HEK293 (cell line): ENCODE measurements around the gene ZNF821.

Source experiments
- HOXD13 ChIP-seq: sonication (generic); formaldehyde crosslinking; IDR thresholded peaks from 2 replicates; pipeline ENCODE4 v1.8.0; 2022; ENCODE audit warnings: missing genetic modification reagents, borderline replicate concordance
- KLF8 ChIP-seq: fragments of 450-650 bp; formaldehyde crosslinking; IDR thresholded peaks from 2 replicates; pipeline ENCODE4 v1.5.1; 2016; ENCODE audit warnings: missing biosample characterization, missing genetic modification characterization
- KLF9 ChIP-seq: fragments of 450-650 bp; formaldehyde crosslinking; IDR thresholded peaks from 2 replicates; pipeline ENCODE4 v1.5.1; 2016; ENCODE audit warnings: missing biosample characterization, missing genetic modification characterization, low read depth
- OSR2 ChIP-seq: fragments of 450-650 bp; formaldehyde crosslinking; IDR thresholded peaks from 2 replicates; pipeline ENCODE4 v1.5.1; 2016; ENCODE audit warnings: missing biosample characterization, missing genetic modification characterization
- RBAK ChIP-seq: fragments of 450-650 bp; formaldehyde crosslinking; IDR thresholded peaks from 2 replicates; pipeline ENCODE4 v1.5.1; 2016; ENCODE audit warnings: missing biosample characterization, missing genetic modification characterization
- YY2 ChIP-seq: fragments of 450-650 bp; formaldehyde crosslinking; IDR thresholded peaks from 2 replicates; pipeline ENCODE4 v1.5.1; 2016; ENCODE audit warnings: missing biosample characterization, missing genetic modification characterization
- ZBTB20 ChIP-seq: fragments of 450-650 bp; formaldehyde crosslinking; IDR thresholded peaks from 2 replicates; pipeline ENCODE4 v1.5.1; 2016; ENCODE audit warnings: missing biosample characterization, missing genetic modification characterization
- ZBTB48 ChIP-seq: fragments of 450-650 bp; formaldehyde crosslinking; IDR thresholded peaks from 2 replicates; pipeline ENCODE4 v1.5.1; 2016; ENCODE audit warnings: missing biosample characterization, missing genetic modification characterization
- ZBTB7A ChIP-seq: fragments of 450-650 bp; formaldehyde crosslinking; IDR thresholded peaks from 2 replicates; pipeline ENCODE4 v1.5.1; 2016; ENCODE audit warnings: low read depth, missing biosample characterization, missing genetic modification characterization
- ZNF112 ChIP-seq: fragments of 450-650 bp; formaldehyde crosslinking; IDR thresholded peaks from 2 replicates; pipeline ENCODE4 v1.5.0; 2017; ENCODE audit warnings: missing biosample characterization, missing genetic modification characterization
- ZNF157 ChIP-seq: fragments of 450-650 bp; formaldehyde crosslinking; IDR thresholded peaks from 2 replicates; pipeline ENCODE4 v1.5.1; 2016; ENCODE audit warnings: missing biosample characterization, missing genetic modification characterization
- ZNF175 ChIP-seq: fragments of 450-650 bp; formaldehyde crosslinking; IDR thresholded peaks from 2 replicates; pipeline ENCODE4 v1.5.1; 2016; ENCODE audit warnings: missing biosample characterization, missing genetic modification characterization
- ZNF221 ChIP-seq: fragments of 450-650 bp; formaldehyde crosslinking; IDR thresholded peaks from 2 replicates; pipeline ENCODE4 v1.5.1; 2017; ENCODE audit warnings: missing biosample characterization, missing genetic modification characterization, borderline replicate concordance
- ZNF248 ChIP-seq: fragments of 450-650 bp; formaldehyde crosslinking; IDR thresholded peaks from 2 replicates; pipeline ENCODE4 v1.5.1; 2017; ENCODE audit warnings: missing biosample characterization, missing genetic modification characterization
- ZNF266 ChIP-seq: fragments of 450-650 bp; formaldehyde crosslinking; IDR thresholded peaks from 2 replicates; pipeline ENCODE4 v1.5.1; 2016; ENCODE audit warnings: missing biosample characterization, missing genetic modification characterization, low read depth
- ZNF404 ChIP-seq: fragments of 450-650 bp; formaldehyde crosslinking; IDR thresholded peaks from 2 replicates; pipeline ENCODE4 v1.5.1; 2017; ENCODE audit warnings: missing biosample characterization, missing genetic modification characterization
- ZNF473 ChIP-seq: fragments of 450-650 bp; formaldehyde crosslinking; IDR thresholded peaks from 2 replicates; pipeline ENCODE4 v1.5.1; 2017; ENCODE audit warnings: missing biosample characterization, missing genetic modification characterization
- ZNF623 ChIP-seq: fragments of 450-650 bp; formaldehyde crosslinking; IDR thresholded peaks from 2 replicates; pipeline ENCODE4 v1.5.1; 2016; ENCODE audit warnings: missing biosample characterization, missing genetic modification characterization
- ZNF701 ChIP-seq: fragments of 450-650 bp; formaldehyde crosslinking; IDR thresholded peaks from 2 replicates; pipeline ENCODE4 v1.5.1; 2016; ENCODE audit warnings: missing biosample characterization, missing genetic modification characterization
- ZNF707 ChIP-seq: fragments of 450-650 bp; formaldehyde crosslinking; IDR thresholded peaks from 2 replicates; pipeline ENCODE4 v1.5.1; 2016; ENCODE audit warnings: missing biosample characterization, missing genetic modification characterization
- ZNF785 ChIP-seq: fragments of 450-650 bp; formaldehyde crosslinking; IDR thresholded peaks from 2 replicates; pipeline ENCODE4 v1.5.1; 2016; ENCODE audit warnings: missing biosample characterization, missing genetic modification characterization
- ZSCAN23 ChIP-seq: fragments of 450-650 bp; formaldehyde crosslinking; IDR thresholded peaks from 2 replicates; pipeline ENCODE4 v1.5.1; 2016; ENCODE audit warnings: missing biosample characterization, missing genetic modification characterization
- TF ChIP-seq, protein P1 (sequence below): fragments of 450-650 bp; formaldehyde crosslinking; IDR thresholded peaks from 2 replicates; pipeline ENCODE4 v1.5.1; 2016; ENCODE audit warnings: missing biosample characterization, missing genetic modification characterization
- TF ChIP-seq, protein P2 (sequence below): fragments of 450-650 bp; formaldehyde crosslinking; IDR thresholded peaks from 2 replicates; pipeline ENCODE4 v1.5.1; 2016; ENCODE audit warnings: missing biosample characterization, missing genetic modification characterization
- TF ChIP-seq, protein P3 (sequence below): fragments of 450-650 bp; formaldehyde crosslinking; IDR thresholded peaks from 2 replicates; pipeline ENCODE4 v1.5.1; 2017; ENCODE audit warnings: missing biosample characterization, missing genetic modification characterization
- TF ChIP-seq, protein P4 (sequence below): fragments of 450-650 bp; formaldehyde crosslinking; IDR thresholded peaks from 2 replicates; pipeline ENCODE4 v1.5.1; 2016; ENCODE audit warnings: missing biosample characterization, missing genetic modification characterization
- TF ChIP-seq, protein P5 (sequence below): fragments of 450-650 bp; formaldehyde crosslinking; IDR thresholded peaks from 2 replicates; pipeline ENCODE4 v1.5.1; 2017; ENCODE audit warnings: missing biosample characterization, missing genetic modification characterization
- TF ChIP-seq, protein P6 (sequence below): fragments of 450-650 bp; formaldehyde crosslinking; IDR thresholded peaks from 2 replicates; pipeline ENCODE4 v1.5.1; 2016; ENCODE audit warnings: missing biosample characterization, missing genetic modification characterization
- TF ChIP-seq, protein P7 (sequence below): fragments of 450-650 bp; formaldehyde crosslinking; IDR thresholded peaks from 2 replicates; pipeline ENCODE4 v1.5.0; 2017; ENCODE audit warnings: missing biosample characterization, missing genetic modification characterization, borderline replicate concordance

The ZNF821 gene

DNA sequence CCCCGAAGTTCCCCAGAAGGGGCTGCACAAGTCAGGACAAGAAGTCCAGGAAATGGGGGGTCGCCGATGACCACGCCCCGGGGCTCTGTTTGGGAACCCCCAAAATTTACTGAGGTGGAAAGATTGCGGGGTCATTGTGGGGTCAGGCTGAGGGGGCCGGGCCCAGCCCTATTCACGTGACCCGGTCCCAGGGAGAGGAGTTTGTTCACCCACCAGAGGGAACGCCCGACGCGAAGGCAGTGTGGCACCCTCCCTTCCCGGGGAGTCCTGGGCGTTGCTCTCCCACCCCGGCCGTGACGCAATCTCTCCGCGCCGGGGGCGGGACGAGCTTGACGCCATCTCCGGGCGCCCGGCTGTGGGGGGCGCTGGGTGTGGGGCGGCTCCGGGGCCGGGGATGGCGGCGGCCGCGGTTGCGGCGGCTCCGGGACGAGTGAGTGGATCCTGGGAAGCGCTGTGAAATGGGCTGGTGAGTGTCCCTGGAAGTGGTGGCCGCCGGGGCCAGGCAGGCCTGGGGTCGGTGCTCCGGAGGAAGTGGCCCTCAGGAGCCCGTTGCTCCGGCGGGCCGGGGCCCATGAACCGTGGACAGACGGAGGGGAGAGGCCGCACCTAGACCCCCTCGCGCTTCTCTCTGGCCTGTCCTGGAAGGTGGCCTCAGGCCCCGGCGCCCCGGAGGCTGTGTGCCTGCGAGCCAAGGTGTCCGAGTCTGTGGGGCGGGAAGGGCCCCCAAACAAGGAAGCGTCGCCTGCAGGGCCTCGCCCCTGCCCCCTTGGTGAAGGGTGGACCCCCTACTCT is 38.1 kb downstream of the ZNF821 start, which contains the start of gene ATXN1L (continued):
- TF ChIP-seq ZBTB7A (no peak), ZNF623 (no peak), ZNF785 (no peak), KLF8 (tag by site-specific recombination) (peak; percentile 92), KLF9 (peak; percentile 84), RBAK (no peak), ZNF266 (tag by site-specific recombination) (no peak), ZNF707 (no peak), ZSCAN23 (no peak), ZNF157 (tag by site-specific recombination) (no peak), ZNF473 (tag by site-specific recombination) (no peak), ZNF404 (tag by site-specific recombination) (no peak), ZBTB20 (tag by site-specific recombination) (peak; percentile 65), ZBTB48 (tag by site-specific recombination) (peak; percentile 65; the same call in 1 of the 2 replicates), ZNF175 (tag by site-specific recombination) (no peak), ZNF221 (tag by site-specific recombination) (no peak), YY2 (peak; percentile 46; the same call in 1 of the 2 replicates), OSR2 (tag by site-specific recombination) (no peak), ZNF248 (tag by site-specific recombination) (no peak), HOXD13 (no peak), ZNF701 (no peak), ZNF112 (tag by site-specific recombination) (no peak)
- TF ChIP-seq, protein P1, sequence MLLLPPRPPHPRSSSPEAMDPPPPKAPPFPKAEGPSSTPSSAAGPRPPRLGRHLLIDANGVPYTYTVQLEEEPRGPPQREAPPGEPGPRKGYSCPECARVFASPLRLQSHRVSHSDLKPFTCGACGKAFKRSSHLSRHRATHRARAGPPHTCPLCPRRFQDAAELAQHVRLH (tag by site-specific recombination): no peak
- TF ChIP-seq, protein P2, sequence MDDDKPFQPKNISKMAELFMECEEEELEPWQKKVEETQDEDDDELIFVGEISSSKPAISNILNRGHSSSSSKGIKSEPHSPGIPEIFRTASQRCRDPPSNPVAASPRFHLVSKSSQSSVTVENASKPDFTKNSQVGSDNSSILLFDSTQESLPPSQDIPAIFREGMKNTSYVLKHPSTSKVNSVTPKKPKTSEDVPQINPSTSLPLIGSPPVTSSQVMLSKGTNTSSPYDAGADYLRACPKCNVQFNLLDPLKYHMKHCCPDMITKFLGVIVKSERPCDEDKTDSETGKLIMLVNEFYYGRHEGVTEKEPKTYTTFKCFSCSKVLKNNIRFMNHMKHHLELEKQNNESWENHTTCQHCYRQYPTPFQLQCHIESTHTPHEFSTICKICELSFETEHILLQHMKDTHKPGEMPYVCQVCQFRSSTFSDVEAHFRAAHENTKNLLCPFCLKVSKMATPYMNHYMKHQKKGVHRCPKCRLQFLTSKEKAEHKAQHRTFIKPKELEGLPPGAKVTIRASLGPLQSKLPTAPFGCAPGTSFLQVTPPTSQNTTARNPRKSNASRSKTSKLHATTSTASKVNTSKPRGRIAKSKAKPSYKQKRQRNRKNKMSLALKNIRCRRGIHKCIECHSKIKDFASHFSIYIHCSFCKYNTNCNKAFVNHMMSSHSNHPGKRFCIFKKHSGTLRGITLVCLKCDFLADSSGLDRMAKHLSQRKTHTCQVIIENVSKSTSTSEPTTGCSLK (tag by site-specific recombination): no peak
- TF ChIP-seq, protein P3, sequence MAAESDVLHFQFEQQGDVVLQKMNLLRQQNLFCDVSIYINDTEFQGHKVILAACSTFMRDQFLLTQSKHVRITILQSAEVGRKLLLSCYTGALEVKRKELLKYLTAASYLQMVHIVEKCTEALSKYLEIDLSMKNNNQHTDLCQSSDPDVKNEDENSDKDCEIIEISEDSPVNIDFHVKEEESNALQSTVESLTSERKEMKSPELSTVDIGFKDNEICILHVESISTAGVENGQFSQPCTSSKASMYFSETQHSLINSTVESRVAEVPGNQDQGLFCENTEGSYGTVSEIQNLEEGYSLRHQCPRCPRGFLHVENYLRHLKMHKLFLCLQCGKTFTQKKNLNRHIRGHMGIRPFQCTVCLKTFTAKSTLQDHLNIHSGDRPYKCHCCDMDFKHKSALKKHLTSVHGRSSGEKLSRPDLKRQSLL (tag by site-specific recombination): no peak
- TF ChIP-seq, protein P4, sequence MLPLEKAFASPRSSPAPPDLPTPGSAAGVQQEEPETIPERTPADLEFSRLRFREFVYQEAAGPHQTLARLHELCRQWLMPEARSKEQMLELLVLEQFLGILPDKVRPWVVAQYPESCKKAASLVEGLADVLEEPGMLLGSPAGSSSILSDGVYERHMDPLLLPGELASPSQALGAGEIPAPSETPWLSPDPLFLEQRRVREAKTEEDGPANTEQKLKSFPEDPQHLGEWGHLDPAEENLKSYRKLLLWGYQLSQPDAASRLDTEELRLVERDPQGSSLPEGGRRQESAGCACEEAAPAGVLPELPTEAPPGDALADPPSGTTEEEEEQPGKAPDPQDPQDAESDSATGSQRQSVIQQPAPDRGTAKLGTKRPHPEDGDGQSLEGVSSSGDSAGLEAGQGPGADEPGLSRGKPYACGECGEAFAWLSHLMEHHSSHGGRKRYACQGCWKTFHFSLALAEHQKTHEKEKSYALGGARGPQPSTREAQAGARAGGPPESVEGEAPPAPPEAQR: no peak
- TF ChIP-seq, protein P5, sequence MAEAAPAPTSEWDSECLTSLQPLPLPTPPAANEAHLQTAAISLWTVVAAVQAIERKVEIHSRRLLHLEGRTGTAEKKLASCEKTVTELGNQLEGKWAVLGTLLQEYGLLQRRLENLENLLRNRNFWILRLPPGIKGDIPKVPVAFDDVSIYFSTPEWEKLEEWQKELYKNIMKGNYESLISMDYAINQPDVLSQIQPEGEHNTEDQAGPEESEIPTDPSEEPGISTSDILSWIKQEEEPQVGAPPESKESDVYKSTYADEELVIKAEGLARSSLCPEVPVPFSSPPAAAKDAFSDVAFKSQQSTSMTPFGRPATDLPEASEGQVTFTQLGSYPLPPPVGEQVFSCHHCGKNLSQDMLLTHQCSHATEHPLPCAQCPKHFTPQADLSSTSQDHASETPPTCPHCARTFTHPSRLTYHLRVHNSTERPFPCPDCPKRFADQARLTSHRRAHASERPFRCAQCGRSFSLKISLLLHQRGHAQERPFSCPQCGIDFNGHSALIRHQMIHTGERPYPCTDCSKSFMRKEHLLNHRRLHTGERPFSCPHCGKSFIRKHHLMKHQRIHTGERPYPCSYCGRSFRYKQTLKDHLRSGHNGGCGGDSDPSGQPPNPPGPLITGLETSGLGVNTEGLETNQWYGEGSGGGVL (tag by site-specific recombination): peak; percentile 93
- TF ChIP-seq, protein P6, sequence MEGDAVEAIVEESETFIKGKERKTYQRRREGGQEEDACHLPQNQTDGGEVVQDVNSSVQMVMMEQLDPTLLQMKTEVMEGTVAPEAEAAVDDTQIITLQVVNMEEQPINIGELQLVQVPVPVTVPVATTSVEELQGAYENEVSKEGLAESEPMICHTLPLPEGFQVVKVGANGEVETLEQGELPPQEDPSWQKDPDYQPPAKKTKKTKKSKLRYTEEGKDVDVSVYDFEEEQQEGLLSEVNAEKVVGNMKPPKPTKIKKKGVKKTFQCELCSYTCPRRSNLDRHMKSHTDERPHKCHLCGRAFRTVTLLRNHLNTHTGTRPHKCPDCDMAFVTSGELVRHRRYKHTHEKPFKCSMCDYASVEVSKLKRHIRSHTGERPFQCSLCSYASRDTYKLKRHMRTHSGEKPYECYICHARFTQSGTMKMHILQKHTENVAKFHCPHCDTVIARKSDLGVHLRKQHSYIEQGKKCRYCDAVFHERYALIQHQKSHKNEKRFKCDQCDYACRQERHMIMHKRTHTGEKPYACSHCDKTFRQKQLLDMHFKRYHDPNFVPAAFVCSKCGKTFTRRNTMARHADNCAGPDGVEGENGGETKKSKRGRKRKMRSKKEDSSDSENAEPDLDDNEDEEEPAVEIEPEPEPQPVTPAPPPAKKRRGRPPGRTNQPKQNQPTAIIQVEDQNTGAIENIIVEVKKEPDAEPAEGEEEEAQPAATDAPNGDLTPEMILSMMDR (tag by site-specific recombination): no peak; the same call in 1 of the 2 replicates
- TF ChIP-seq, protein P7, sequence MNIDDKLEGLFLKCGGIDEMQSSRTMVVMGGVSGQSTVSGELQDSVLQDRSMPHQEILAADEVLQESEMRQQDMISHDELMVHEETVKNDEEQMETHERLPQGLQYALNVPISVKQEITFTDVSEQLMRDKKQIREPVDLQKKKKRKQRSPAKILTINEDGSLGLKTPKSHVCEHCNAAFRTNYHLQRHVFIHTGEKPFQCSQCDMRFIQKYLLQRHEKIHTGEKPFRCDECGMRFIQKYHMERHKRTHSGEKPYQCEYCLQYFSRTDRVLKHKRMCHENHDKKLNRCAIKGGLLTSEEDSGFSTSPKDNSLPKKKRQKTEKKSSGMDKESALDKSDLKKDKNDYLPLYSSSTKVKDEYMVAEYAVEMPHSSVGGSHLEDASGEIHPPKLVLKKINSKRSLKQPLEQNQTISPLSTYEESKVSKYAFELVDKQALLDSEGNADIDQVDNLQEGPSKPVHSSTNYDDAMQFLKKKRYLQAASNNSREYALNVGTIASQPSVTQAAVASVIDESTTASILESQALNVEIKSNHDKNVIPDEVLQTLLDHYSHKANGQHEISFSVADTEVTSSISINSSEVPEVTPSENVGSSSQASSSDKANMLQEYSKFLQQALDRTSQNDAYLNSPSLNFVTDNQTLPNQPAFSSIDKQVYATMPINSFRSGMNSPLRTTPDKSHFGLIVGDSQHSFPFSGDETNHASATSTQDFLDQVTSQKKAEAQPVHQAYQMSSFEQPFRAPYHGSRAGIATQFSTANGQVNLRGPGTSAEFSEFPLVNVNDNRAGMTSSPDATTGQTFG (tag by site-specific recombination): no peak
